ENCODE measurements around the gene GRIP2.

The GRIP2 gene

DNA sequence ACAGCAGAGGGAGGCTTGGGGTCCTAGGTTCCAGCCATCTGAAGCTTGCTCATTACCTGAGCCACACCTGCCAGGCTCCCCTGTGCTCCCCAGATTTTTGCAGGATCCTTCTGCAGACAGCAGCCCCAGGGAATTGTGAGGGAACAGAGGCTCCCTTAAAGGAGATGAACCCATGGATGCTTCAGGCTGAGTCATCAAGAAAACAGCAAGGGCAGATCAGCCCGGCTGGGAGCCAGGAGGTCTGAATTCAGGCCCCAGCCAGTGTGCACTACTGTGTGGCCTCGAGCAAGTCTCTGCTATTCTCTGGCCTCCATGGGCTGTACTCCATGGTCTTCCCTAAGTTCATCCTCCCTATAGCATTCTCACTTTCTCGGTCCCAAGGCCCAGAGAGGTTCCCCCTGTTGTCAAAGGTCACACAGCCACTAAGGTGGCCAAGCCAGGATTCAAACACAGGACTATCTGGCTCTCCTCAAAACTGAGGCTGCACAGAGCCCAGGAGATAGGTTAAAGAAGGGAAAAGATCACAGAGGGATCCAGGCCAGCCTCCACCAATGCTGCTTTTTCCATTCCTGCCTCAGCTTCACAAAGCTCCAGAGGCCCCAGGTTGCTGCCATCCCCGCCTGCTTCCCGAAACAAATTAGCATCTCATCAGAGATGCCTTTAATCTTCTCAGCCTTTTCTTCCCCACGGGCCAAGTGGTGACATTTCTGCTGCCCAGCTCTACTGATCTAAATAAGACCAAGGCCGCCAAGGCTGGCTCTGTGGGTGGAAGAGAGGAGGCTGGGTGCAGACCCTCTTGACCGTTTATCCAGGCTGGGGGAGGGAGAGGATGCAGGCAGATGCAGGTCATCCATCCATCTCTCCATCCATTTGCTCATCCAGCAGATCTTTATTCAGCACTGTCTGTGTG lies 21.2 kb upstream of the GRIP2 start:
- DNase-seq (ENCODE audit: low spot score), result no peak
- TF ChIP-seq, protein P1, sequence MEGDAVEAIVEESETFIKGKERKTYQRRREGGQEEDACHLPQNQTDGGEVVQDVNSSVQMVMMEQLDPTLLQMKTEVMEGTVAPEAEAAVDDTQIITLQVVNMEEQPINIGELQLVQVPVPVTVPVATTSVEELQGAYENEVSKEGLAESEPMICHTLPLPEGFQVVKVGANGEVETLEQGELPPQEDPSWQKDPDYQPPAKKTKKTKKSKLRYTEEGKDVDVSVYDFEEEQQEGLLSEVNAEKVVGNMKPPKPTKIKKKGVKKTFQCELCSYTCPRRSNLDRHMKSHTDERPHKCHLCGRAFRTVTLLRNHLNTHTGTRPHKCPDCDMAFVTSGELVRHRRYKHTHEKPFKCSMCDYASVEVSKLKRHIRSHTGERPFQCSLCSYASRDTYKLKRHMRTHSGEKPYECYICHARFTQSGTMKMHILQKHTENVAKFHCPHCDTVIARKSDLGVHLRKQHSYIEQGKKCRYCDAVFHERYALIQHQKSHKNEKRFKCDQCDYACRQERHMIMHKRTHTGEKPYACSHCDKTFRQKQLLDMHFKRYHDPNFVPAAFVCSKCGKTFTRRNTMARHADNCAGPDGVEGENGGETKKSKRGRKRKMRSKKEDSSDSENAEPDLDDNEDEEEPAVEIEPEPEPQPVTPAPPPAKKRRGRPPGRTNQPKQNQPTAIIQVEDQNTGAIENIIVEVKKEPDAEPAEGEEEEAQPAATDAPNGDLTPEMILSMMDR (IDR thresholded peaks at IDR 0.05; ENCODE audit: extremely low read depth, missing control alignments), result no peak

DNA sequence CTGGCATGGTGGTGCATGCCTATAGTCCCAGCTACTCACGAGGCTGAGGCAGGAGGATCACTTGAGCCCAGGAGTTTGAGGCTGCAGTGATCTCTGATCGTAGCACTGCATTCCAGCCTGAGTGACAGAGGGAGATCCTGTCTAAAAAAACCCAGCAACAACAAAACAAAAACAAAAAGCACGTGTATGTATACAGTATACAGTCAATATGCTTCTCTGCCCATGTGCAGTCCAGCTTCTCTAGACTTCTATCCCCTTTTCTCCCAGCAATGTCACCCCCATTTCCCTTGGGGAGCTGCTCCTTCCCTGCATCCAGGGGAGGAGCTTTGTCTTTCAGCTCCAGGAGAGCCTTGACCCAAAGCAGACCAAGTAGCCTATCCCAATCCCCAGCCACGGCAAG lies 20.0 kb upstream of the GRIP2 start:
- no peak for DNase-seq (ENCODE audit: low spot score)

DNA sequence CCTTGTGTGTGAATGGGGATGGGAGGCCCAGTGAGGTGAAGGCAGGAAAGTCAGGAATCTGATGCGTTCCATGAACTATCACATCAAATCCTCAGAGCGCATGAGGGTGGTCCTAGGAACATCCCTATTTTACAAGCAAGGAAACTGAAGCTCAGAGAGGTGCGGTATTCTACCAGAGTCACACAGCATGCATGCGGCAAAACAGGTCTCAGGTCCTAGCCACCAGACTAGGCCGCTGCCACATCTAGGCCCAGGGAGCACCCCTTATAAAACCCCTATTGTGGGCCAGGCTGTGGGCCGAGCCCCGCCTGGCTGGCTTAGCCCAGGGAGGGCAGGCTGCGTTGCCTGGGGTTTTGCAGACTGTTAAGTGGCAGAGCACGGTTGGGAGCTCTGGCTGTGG lies 17.9 kb upstream of the GRIP2 start:
- DNase-seq (ENCODE audit: low spot score), result no peak
- TF ChIP-seq, protein P1 (IDR thresholded peaks at IDR 0.05; ENCODE audit: extremely low read depth, missing control alignments), result no peak

More for the DNA sequence above, 20.0 kb upstream of the GRIP2 start:
- TF ChIP-seq, protein P1 (IDR thresholded peaks at IDR 0.05; ENCODE audit: extremely low read depth, missing control alignments), result no peak

DNA sequence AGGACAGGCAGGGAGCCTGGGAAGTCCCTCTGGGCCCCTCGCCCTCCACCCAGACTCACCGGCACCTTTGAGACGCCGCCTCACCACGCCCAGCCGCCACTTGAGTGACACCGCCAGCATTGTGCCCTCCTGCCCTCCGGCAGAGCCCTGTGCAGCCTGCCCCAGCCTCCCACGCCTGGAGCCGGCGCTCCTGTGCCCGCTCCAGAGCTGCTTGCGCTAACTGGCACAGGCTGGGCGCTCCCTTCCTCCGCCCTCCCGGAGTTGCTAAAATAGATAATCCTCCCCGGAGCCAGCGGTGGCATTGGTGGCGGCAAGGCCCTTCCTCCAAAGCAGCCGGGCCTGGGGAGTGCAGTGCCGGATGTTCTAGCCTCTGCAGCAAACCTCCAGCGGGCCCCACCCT lies 15.7 kb upstream of the GRIP2 start:
- no peak for DNase-seq (ENCODE audit: low spot score)
- TF ChIP-seq, protein P1 (IDR thresholded peaks at IDR 0.05; ENCODE audit: extremely low read depth, missing control alignments), result no peak

- TF ChIP-seq, protein P1 (IDR thresholded peaks at IDR 0.05; ENCODE audit: extremely low read depth, missing control alignments), result no peak
- no peak for DNase-seq (ENCODE audit: low spot score)
These were observed 14.6 kb upstream of the GRIP2 start for GRCh38 chr3:14554715-14555114.

- DNase-seq (ENCODE audit: low spot score), result no peak
- TF ChIP-seq, protein P1 (IDR thresholded peaks at IDR 0.05; ENCODE audit: extremely low read depth, missing control alignments), result no peak
These were observed 13.7 kb upstream of the GRIP2 start for GRCh38 chr3:14553871-14554270.

DNA sequence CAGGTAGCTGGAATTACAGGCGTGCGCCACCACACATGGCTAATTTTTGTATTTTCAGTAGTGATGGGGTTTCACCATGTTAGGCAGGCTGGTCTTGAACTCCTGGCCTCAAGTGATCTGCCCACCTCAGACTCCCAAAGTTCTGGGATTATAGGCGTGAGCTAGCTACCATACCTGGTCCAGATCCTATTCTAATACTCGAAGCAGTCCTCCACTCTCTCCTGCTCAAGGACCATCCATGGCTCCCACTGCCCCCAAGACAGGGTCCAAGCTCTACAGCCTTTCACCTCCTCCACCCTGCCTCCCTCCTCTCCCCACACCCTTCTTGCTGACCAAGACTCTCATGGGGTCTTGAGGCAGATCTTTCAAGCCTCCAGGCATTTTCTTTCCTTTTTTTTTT lies 12.6 kb upstream of the GRIP2 start:
- no peak for DNase-seq (ENCODE audit: low spot score)
- TF ChIP-seq, protein P1 (IDR thresholded peaks at IDR 0.05; ENCODE audit: extremely low read depth, missing control alignments), result no peak
